ENCODE data around the gene CYTH4. TPM values are rescaled to one million over a fixed set of nuclear protein-coding genes. Genes with fewer than 3 reads are reported as not detected.

CYTH4 gene
- total and polyA plus RNA-seq, 2 of the 13 experiments (the other 11 are each of a cell fraction or from before 2014, with no cell fraction given) = not detected

DNA sequence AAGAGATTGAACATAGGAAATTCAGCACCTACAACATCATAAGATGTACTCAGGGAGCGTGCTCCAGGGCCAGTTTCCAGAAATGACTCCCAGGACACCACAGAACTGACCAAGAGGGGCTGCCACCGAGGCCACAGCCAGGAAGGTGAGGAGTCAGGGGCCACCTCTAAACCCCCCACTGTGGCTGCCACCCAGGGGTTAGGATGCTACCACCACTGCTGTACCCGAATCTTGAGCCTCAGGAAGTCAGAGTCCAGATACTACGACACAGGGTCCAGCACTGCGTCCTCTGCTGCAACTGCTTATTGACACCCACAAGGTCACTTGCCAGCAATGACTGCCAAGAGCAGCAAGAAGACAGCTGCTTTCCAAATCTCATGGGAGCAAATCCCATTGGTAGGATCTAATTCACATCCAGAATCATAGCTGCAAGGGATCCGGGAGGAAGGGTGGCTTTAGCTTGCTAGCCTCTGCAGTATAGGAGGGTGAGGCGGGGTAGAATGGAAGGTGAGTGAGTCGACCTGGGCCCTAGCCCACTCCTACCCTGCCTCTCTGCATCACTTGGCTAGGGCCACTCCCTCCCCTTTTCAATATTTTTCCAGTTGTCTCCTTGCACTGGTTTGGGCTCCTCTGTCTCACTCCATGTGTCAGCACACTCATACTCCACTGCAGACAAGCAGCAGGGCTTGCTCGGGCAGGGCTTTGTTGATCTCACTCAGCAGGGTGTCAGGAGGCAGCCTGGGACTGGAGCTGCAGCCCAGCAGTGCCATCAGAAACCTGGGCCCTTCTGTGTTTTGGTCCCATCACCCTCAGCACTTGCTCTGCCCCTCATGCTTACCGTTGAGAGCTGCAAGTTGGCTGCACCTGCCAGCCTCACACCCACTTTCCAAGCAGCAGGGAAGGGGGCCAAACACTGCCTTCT lies 18.1 kb upstream of the CYTH4 start:
- no peak overlapping the region for H3K9ac ChIP-seq (ENCODE audit: insufficient read depth, low read depth, low read length)
- no peak overlapping the region for H3K4me2 ChIP-seq (ENCODE audit: low read depth, low read length)
- H2AFZ ChIP-seq (ENCODE audit: low read length) = no peak overlapping the region
- TF ChIP-seq NAIF1 (CRISPR knock-in tag; IDR thresholded peaks at IDR 0.05; ENCODE audit: borderline replicate concordance) (no peak), YEATS4 (CRISPR knock-in tag; IDR thresholded peaks at IDR 0.05; ENCODE audit: borderline replicate concordance) (no peak), ARHGAP35 (CRISPR knock-in tag; IDR thresholded peaks at IDR 0.05; ENCODE audit: borderline replicate concordance) (no peak), SMYD3 (CRISPR knock-in tag; IDR thresholded peaks at IDR 0.05) (no peak), ZNF746 (CRISPR knock-in tag; IDR thresholded peaks at IDR 0.05) (no peak), ZNF207 (IDR thresholded peaks at IDR 0.05; ENCODE audit: borderline replicate concordance) (no peak), RAD51 (IDR thresholded peaks at IDR 0.05; ENCODE audit: borderline replicate concordance) (no peak), HOXA3 (CRISPR knock-in tag; IDR thresholded peaks at IDR 0.05) (no peak)
- TF ChIP-seq, protein P1, sequence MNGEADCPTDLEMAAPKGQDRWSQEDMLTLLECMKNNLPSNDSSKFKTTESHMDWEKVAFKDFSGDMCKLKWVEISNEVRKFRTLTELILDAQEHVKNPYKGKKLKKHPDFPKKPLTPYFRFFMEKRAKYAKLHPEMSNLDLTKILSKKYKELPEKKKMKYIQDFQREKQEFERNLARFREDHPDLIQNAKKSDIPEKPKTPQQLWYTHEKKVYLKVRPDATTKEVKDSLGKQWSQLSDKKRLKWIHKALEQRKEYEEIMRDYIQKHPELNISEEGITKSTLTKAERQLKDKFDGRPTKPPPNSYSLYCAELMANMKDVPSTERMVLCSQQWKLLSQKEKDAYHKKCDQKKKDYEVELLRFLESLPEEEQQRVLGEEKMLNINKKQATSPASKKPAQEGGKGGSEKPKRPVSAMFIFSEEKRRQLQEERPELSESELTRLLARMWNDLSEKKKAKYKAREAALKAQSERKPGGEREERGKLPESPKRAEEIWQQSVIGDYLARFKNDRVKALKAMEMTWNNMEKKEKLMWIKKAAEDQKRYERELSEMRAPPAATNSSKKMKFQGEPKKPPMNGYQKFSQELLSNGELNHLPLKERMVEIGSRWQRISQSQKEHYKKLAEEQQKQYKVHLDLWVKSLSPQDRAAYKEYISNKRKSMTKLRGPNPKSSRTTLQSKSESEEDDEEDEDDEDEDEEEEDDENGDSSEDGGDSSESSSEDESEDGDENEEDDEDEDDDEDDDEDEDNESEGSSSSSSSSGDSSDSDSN (CRISPR knock-in tag; IDR thresholded peaks at IDR 0.05) = no peak
- TF ChIP-seq, protein P2, sequence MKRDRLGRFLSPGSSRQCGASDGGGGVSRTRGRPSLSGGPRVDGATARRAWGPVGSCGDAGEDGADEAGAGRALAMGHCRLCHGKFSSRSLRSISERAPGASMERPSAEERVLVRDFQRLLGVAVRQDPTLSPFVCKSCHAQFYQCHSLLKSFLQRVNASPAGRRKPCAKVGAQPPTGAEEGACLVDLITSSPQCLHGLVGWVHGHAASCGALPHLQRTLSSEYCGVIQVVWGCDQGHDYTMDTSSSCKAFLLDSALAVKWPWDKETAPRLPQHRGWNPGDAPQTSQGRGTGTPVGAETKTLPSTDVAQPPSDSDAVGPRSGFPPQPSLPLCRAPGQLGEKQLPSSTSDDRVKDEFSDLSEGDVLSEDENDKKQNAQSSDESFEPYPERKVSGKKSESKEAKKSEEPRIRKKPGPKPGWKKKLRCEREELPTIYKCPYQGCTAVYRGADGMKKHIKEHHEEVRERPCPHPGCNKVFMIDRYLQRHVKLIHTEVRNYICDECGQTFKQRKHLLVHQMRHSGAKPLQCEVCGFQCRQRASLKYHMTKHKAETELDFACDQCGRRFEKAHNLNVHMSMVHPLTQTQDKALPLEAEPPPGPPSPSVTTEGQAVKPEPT (CRISPR knock-in tag; IDR thresholded peaks at IDR 0.05; ENCODE audit: low read depth) = no peak
- TF ChIP-seq, protein P3, sequence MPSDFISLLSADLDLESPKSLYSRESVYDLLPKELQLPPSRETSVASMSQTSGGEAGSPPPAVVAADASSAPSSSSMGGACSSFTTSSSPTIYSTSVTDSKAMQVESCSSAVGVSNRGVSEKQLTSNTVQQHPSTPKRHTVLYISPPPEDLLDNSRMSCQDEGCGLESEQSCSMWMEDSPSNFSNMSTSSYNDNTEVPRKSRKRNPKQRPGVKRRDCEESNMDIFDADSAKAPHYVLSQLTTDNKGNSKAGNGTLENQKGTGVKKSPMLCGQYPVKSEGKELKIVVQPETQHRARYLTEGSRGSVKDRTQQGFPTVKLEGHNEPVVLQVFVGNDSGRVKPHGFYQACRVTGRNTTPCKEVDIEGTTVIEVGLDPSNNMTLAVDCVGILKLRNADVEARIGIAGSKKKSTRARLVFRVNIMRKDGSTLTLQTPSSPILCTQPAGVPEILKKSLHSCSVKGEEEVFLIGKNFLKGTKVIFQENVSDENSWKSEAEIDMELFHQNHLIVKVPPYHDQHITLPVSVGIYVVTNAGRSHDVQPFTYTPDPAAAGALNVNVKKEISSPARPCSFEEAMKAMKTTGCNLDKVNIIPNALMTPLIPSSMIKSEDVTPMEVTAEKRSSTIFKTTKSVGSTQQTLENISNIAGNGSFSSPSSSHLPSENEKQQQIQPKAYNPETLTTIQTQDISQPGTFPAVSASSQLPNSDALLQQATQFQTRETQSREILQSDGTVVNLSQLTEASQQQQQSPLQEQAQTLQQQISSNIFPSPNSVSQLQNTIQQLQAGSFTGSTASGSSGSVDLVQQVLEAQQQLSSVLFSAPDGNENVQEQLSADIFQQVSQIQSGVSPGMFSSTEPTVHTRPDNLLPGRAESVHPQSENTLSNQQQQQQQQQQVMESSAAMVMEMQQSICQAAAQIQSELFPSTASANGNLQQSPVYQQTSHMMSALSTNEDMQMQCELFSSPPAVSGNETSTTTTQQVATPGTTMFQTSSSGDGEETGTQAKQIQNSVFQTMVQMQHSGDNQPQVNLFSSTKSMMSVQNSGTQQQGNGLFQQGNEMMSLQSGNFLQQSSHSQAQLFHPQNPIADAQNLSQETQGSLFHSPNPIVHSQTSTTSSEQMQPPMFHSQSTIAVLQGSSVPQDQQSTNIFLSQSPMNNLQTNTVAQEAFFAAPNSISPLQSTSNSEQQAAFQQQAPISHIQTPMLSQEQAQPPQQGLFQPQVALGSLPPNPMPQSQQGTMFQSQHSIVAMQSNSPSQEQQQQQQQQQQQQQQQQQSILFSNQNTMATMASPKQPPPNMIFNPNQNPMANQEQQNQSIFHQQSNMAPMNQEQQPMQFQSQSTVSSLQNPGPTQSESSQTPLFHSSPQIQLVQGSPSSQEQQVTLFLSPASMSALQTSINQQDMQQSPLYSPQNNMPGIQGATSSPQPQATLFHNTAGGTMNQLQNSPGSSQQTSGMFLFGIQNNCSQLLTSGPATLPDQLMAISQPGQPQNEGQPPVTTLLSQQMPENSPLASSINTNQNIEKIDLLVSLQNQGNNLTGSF (CRISPR knock-in tag; IDR thresholded peaks at IDR 0.05) = no peak
- ChIA-PET CTCF (ENCODE audit: low intra/inter-chr PET ratio, low total read pairs) (no interaction called here), POLR2A (no interaction called here)
- no peaks in the 10 kb centered on the region for H3K36me3 ChIP-seq (replicated peaks in 1 of 2; ENCODE audit: control insufficient read depth in 1 of 2, insufficient read depth in 2 of 2, low read length in 2 of 2)
- ATAC-seq (no peak), FAIRE-seq (no peak), DNase-seq (ENCODE audit: low spot score) (no peak)
- H3K4me3 ChIP-seq (replicated peaks in 1 of 3; ENCODE audit: insufficient read depth in 1 of 3, low read depth in 2 of 3, low read length in 3 of 3) = no peak overlapping the region
- in situ Hi-C loops (cut with HindIII; ENCODE audit: extremely low pct_ligation_motif_present, low pct_unique_long_range_greater_than_20kb) = no loop called here
- no peaks in the 10 kb centered on the region for H3K79me2 ChIP-seq (ENCODE audit: insufficient read depth, low read length)
- no peaks in the 10 kb centered on the region for H4K20me1 ChIP-seq (ENCODE audit: insufficient read depth, low read length)
- intact Hi-C loops (cut with micrococcal nuclease; ENCODE audit: unreplicated experiment) = loop anchor here (5.0 kb wide), 1 partner anchor 62 kb away; no protein-coding TSS in a partner anchor
- H3K27me3 ChIP-seq (ENCODE audit: control insufficient read depth in 1 of 2, insufficient read depth in 2 of 2, low read length in 2 of 2) = peaks cover 1 to 18% of the 10 kb centered on the region in 2 experiments; a peak in 3 of 5 replicates
- H3K27ac ChIP-seq (ENCODE audit: extremely low read length, insufficient read depth, low read length) = no peak overlapping the region
- WGBS (ENCODE audit: low lambda C conversion rate) = 31% methylated on average over 7 of the region's 10 CpGs
- no TSS peak for BruUV-seq (replicated peaks)
- peaks cover 9% of the 10 kb centered on the region for H3K9me3 ChIP-seq (ENCODE audit: low read length)
- 0 out of 2 replicates have a peak, but pooled peaks cover 6% of the 10 kb centered on the region for H3K4me1 ChIP-seq (ENCODE audit: insufficient read depth, low read length)
